ENCODE results near the gene SHD. TPM values are rescaled to one million over a fixed set of nuclear protein-coding genes. Genes with fewer than 3 reads are reported as not detected.

SHD gene
- total and polyA plus RNA-seq, 2 of the 8 experiments (the other 6 are each of a cell fraction or from before 2014, with no cell fraction given) = 5.8 to 10.7 TPM

DNA sequence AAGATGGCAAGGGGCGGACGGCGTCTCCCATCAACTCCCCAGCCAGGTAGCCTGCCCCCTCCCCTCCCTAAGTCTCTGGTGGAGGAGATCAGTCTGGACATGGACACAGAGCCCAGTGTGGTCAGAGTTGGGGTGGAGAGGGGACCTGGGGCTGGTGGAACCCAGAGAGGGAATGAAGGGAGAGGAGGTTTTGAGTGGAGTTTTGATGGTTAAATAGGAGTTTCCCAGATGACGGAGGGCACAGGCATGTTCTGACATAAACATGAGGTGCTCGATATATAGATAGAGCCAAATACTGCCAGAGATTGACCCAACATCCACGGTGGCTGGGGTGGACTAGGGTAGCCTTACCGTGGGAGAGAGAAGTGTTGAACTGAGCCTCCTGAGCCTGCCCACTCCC, 39.4 kb downstream of the SHD start:
- Histone ChIP-seq H3K79me2 (ENCODE audit: control insufficient read depth in 1 of 2, insufficient read depth in 2 of 2, low read length in 2 of 2) (no peaks in the 10 kb centered on the region), H2BK15ac (ENCODE audit: low read length) (no peak overlapping the region), H2BK120ac (replicated peaks; ENCODE audit: low read depth, low read length) (no peak overlapping the region), H3K18ac (ENCODE audit: extremely low read depth, low read length) (no peak overlapping the region), H4K91ac (replicated peaks; ENCODE audit: insufficient read length, low read length) (no peak overlapping the region), H4K20me1 (replicated peaks in 1 of 2; ENCODE audit: control insufficient read depth in 1 of 2, insufficient read depth in 2 of 2, low read length in 2 of 2) (no peaks in the 10 kb centered on the region), H3K4me3 (ENCODE audit: extremely low read depth in 1 of 4, insufficient read depth in 2 of 4, low read depth in 3 of 4, low read length in 4 of 4) (no peak overlapping the region), H3K9ac (replicated peaks in 1 of 4; ENCODE audit: extremely low read depth in 1 of 4, low read depth in 3 of 4, low read length in 3 of 4) (no peak overlapping the region), H3K23me2 (ENCODE audit: low read depth, low read length) (no peaks in the 10 kb centered on the region; the same call in 1 of the 2 replicates), H2BK5ac (ENCODE audit: low read depth, low read length) (no peak overlapping the region), H3K4me1 (replicated peaks in 1 of 4; ENCODE audit: control insufficient read depth in 3 of 4, insufficient read depth in 4 of 4, low read length in 3 of 4) (no peaks in the 10 kb centered on the region), H3K9me3 (ENCODE audit: insufficient read depth in 2 of 2, low read depth in 1 of 2, low read length in 1 of 2) (peaks cover 0 to 4% of the 10 kb centered on the region in 2 experiments; a peak in 2 of 4 replicates), H3K4ac (replicated peaks; ENCODE audit: insufficient read length, low read depth, low read length) (no peak overlapping the region), H2AK5ac (ENCODE audit: low read depth, low read length) (no peak overlapping the region), H2BK20ac (ENCODE audit: low read length) (no peak overlapping the region), H3K79me1 (ENCODE audit: low read depth, low read length) (no peaks in the 10 kb centered on the region), H2AFZ (ENCODE audit: low read length) (no peak overlapping the region), H3K23ac (ENCODE audit: insufficient read length) (no peak overlapping the region), H4K8ac (ENCODE audit: extremely low read depth, insufficient read depth, low read length) (no peak overlapping the region; the same call in 1 of the 2 replicates), H3K14ac (ENCODE audit: insufficient read length) (no peak overlapping the region), H3K36me3 (ENCODE audit: control insufficient read depth in 2 of 4, insufficient read depth in 4 of 4, low read length in 3 of 4) (peaks cover 3 to 35% (median 19%) of the 10 kb centered on the region in 4 experiments; a peak in 7 of 8 replicates), H3K56ac (replicated peaks; ENCODE audit: insufficient read length, low read depth, low read length) (no peak overlapping the region), H3K4me2 (ENCODE audit: insufficient read depth in 1 of 2, low read depth in 2 of 2, low read length in 2 of 2) (no peak overlapping the region), H3K27ac (ENCODE audit: low read depth, low read length) (no peak overlapping the region), H3K27me3 (replicated peaks in 1 of 4; ENCODE audit: control insufficient read depth in 3 of 4, extremely low read depth in 1 of 4, insufficient read depth in 3 of 4, low read length in 3 of 4) (no peaks in the 10 kb centered on the region), H4K5ac (ENCODE audit: insufficient read length, low read depth, low read length) (no peak overlapping the region), H2BK12ac (ENCODE audit: low read depth, low read length) (no peak overlapping the region)
- TF ChIP-seq FOSL1 (IDR thresholded peaks at IDR 0.05; ENCODE audit: insufficient read depth, low read depth, low read length) = no peak
- TF ChIP-seq TCF12 (IDR thresholded peaks at IDR 0.05; ENCODE audit: low read depth, low read length) = no peak
- no peak for TF ChIP-seq GABPA (IDR thresholded peaks at IDR 0.05; ENCODE audit: borderline replicate concordance, insufficient read depth, low read length)
- no peak for TF ChIP-seq BCL11A (IDR thresholded peaks at IDR 0.05; ENCODE audit: low read depth in 2 of 2, low read length in 2 of 2)
- TF ChIP-seq HDAC2 (IDR thresholded peaks at IDR 0.05; ENCODE audit: borderline replicate concordance in 1 of 2, low read depth in 2 of 2, low read length in 2 of 2) = no peak
- no peak for TF ChIP-seq TAF7 (optimal IDR thresholded peaks at IDR 0.05; ENCODE audit: borderline replicate concordance, low read depth, low read length)
- no peak for TF ChIP-seq HDAC6 (IDR thresholded peaks at IDR 0.05; ENCODE audit: low read depth, low read length)
- no peak for TF ChIP-seq SIRT6 (IDR thresholded peaks at IDR 0.05; ENCODE audit: low read length)
- no peak for TF ChIP-seq CBX5 (IDR thresholded peaks at IDR 0.05; ENCODE audit: low read depth, low read length)
- TF ChIP-seq TAF1 (IDR thresholded peaks at IDR 0.05; ENCODE audit: low read depth, low read length) = no peak
- WGBS, 2 experiments (ENCODE audit: extremely low coverage in 1 of 2, insufficient coverage in 1 of 2, insufficient read length in 1 of 2, insufficient replicate concordance in 2 of 2, low coverage in 1 of 2, low lambda C conversion rate in 2 of 2, missing lambda C conversion rate in 1 of 2) = 85% methylated on average over 4 of the region's 7 CpGs; no CpG with 5 or more reads in 1 of the 2 experiments
- no peak for FAIRE-seq
- POLR2A ChIA-PET (ENCODE audit: partially characterized antibody) = interaction anchor here (1.4 to 7.4 kb wide), 3 partner anchors 10 to 70 kb away, joined by 3 to 86 read pairs (median 17); partner anchors contain the start of genes FSD1 and MPND
- CTCF ChIA-PET (ENCODE audit: partially characterized antibody) = no interaction called here
- no peak for DNase-seq (ENCODE audit: low read depth in 1 of 2, low spot score in 2 of 2)
